GM21360 (cell line): ENCODE results near the gene CCDC85B.

Experiments
- ATAC-seq: cut with Tn5 transposase; IDR thresholded peaks from one replicate; pipeline ENCODE4 v1.9.1; 2021; ENCODE audit warnings: mild to moderate bottlenecking, moderate library complexity; ENCODE audit not compliant: unreplicated experiment

CCDC85B gene

DNA sequence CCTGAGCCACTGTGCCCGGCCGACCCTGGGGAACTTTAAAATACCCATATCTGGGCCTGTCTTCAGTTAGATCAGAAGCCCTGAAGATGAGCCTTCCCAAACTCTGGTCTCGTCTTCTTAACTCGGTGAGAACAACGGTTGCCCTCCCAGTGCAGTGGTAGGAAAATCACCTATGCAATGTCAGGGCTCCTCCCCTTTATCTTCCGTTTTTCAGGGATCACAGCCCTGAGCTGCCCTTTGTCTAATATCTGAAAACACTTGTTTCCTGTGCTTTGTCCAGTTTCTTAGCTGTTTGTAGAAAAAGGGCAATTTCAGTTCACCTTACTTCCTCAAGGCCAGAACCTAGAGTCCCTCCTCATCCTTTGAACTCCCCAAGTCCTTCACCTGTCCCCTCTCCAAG, 38.2 kb downstream of the CCDC85B start:
- no peak for ATAC-seq

DNA sequence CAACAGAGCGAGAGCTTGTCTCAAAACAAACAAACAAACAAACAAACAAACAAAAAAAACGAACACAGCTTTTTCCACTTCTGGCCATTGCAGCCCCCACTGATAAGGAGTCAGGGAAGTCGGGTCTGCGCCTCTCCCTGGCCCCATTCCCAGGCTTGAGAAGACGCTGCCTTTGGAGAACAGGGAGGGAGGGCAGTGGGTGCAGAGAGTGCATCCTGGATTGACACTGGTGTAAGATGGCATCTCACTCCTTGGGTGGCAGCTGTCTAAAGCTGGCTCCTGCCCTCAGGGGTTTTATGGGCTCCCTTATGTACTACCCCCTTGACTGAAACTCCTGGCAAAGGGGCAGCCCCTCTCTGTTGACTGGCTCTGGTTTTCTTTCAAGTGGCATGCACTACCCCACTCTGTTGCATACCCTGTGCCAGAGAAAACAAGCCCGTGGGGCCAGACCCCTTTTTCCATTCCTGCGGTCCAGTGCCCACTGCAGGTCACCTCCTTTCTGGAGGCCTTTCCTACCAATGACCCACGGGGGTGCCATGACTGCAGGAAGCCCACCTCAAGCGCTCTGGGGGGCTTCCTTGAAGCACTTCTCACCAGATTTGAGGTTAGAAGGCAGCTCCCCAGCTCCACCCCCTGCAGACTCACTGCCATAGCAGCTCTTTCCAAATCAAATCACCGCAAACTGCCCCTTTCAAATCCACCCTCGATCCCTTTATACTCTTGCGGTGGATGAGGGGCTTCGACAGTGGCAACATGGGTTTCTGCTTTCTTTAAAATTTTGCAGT, 41.5 kb downstream of the CCDC85B start:
- ATAC-seq, result no peak

DNA sequence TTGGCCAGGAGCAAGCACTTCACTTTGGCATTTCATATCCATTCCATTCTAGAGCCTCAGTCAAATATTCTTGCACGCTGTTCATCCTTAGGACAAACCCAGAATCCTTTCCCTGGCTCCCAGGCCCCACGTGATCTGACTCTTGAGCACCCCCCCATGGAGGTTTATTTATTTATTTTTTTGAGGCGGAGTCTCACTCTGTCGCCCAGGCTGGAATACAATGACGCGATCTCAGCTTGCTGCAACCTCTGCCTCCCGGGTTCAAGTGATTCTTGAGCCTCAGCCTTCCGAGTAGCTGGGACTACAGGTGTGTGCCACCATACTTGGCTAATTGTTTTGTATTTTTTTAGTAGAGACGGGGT, 42.1 kb downstream of the CCDC85B start:
- no peak for ATAC-seq

DNA sequence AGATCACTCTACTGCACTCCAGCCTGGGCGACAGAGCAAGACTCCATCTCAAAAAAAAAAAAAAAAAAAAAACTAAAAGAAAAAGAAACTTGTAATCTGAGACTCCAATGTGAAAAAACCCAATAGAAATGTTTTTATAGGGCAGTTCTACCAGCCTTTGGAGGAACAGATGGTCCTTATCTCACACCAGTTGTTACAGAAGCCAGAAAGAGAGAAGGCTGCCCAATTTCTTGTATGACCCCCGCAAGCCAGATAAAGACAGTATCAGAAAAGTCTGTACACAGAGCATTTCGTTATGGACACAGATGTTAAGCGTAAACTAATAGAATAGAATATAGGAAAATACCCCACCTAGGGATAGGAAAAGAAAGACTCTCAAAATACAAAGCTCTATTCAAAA, 43.5 kb downstream of the CCDC85B start:
- no peak for ATAC-seq

DNA sequence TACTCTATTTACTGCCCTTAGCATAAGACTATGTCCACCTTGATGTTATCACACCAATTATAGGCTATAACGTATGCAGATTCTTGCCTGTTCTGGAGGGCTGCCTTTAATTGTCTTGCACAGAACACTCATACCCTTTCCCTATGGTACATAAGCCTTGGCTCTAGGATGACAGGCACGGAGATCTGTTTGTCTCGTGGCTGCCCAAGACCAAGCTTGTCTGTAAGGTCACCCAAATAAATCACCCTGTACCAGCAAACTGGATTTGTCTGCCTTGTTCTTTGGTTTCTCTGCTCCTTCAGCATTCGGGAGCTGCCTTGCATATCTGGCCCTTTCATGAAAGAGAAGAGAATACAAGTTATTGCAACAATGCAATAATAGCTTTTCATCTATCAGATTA, 47.3 kb downstream of the CCDC85B start:
- no peak for ATAC-seq
